SJSA1 (cell line): ENCODE results near the gene TMEM271. TPM values are rescaled to one million over a fixed set of nuclear protein-coding genes. Genes with fewer than 3 reads are reported as not detected.

Experiments used
- DNase-seq, 2 experiments: peaks; one replicate each; pipeline ENCODE4 v3.0.0-alpha.2; 2015 to 2020; ENCODE audit warnings: low spot score in 2 of 2, low read depth in 1 of 2
- H3K27ac ChIP-seq: fragments of 250-450 bp; sonication (Bioruptor Pico); 2 replicates; pipeline ENCODE4 v1.5.1; 2020; ENCODE audit warnings: mild to moderate bottlenecking, moderate library complexity
- H3K27me3 ChIP-seq: fragments of 250-450 bp; sonication (Bioruptor Pico); replicated peaks from 2 replicates; pipeline ENCODE4 v1.5.1; 2020; ENCODE audit warnings: mild to moderate bottlenecking, moderate library complexity
- H3K36me3 ChIP-seq: fragments of 250-450 bp; sonication (Bioruptor Pico); 2 replicates; pipeline ENCODE4 v1.5.1; 2020; ENCODE audit warnings: mild to moderate bottlenecking
- H3K4me1 ChIP-seq: fragments of 250-450 bp; sonication (Bioruptor Pico); replicated peaks from 2 replicates; pipeline ENCODE4 v1.6.1; 2021; ENCODE audit warnings: mild to moderate bottlenecking
- H3K4me3 ChIP-seq: fragments of 250-450 bp; sonication (Bioruptor Pico); 2 replicates; pipeline ENCODE4 v1.5.1; 2020; ENCODE audit warnings: mild to moderate bottlenecking
- H3K9me3 ChIP-seq: fragments of 250-450 bp; sonication (Bioruptor Pico); replicated peaks from 2 replicates; pipeline ENCODE4 v1.5.1; 2020; ENCODE audit warnings: mild to moderate bottlenecking
- total RNA-seq: library from RNA; depleted of rRNA; stranded (reverse); fragments of >200 nt; shearing (Covaris generic); gene quantifications from 2 replicates; pipeline ENCODE4 v1.2.3, GENCODE V29; 2014

The TMEM271 gene
- total RNA-seq, 1 experiment from 2014 or later: not detected

DNA sequence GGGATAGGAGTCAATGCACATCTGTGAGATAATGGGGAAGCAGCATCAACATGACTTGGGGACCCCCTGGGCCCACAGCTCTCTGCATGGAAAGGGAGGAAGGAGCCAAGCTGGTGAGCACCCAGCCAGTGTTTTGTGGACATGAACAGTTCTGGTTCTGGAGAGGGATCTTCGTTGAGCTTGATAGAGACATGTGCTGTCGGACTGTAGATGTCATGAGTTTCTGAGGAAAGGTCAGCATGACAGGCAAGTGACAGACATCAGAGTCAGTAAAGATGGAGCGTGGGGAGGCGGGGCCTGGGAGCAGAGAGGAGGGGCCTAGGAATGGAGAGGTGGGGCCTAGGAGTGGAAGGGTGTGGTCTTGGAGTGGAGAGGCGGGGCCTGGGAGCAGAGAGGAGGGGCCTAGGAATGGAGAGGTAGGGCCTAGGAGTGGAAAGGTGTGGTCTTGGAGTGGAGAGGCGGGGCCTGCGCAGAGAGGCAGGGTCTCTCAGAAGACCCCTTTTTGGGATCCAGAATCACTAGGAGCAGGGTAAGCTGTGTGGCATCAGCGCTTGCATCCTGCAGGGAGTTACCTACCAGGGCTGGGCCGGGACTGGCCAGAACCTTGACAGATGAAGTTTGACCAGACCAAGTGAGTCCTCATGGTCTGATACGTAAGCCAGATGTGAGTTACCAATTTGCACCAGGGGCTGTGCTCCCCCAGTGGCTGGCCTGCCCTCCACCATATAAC lies 43.3 kb downstream of the TMEM271 start:
- Histone ChIP-seq H3K4me1 (no peaks in the 10 kb centered on the region), H3K4me3 (no peak overlapping the region), H3K27me3 (no peaks in the 10 kb centered on the region), H3K9me3 (no peaks in the 10 kb centered on the region), H3K36me3 (0 out of 2 replicates have a peak, but pooled peaks cover 3% of the 10 kb centered on the region), H3K27ac (no peak overlapping the region)
- DNase-seq: no peak

- no peaks in the 10 kb centered on the region for H3K4me1 ChIP-seq
- H3K9me3 ChIP-seq: no peaks in the 10 kb centered on the region
- H3K27ac ChIP-seq: no peak overlapping the region
- H3K27me3 ChIP-seq: no peaks in the 10 kb centered on the region
- DNase-seq: no peak
- H3K36me3 ChIP-seq: 0 out of 2 replicates have a peak, but pooled peaks cover 3% of the 10 kb centered on the region
- no peak overlapping the region for H3K4me3 ChIP-seq
Measured at GRCh38 chr4:531721-532565, 44.2 kb downstream of the TMEM271 start.

DNA sequence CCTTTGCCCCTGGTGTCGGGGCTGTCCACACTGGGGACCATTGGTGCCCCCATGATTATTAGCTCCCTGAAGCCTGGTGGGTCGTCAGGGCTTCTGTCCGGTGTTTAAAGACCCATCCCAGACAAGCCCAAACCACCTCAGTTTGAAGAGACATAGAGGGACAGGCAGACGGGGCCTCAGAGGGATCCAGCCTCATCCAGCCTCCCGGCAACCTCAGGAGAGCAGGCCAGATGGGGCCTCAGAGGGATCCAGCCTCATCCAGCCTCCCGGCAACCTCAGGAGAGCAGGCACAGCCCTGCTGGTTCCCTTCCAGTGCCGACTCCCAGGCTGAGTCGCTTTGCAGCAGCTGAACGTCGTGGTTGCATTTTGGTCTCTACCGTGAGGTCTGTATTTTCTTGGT lies 45.0 kb downstream of the TMEM271 start:
- Histone ChIP-seq H3K9me3 (no peaks in the 10 kb centered on the region), H3K4me1 (no peaks in the 10 kb centered on the region), H3K36me3 (0 out of 2 replicates have a peak, but pooled peaks cover 3% of the 10 kb centered on the region), H3K27me3 (no peaks in the 10 kb centered on the region), H3K4me3 (no peak overlapping the region), H3K27ac (no peak overlapping the region)
- DNase-seq: no peak

GRCh38 chr4:530017-530781 lies 45.9 kb downstream of the TMEM271 start:
- Histone ChIP-seq H3K36me3 (0 out of 2 replicates have a peak, but pooled peaks cover 3% of the 10 kb centered on the region), H3K4me1 (no peaks in the 10 kb centered on the region), H3K9me3 (no peaks in the 10 kb centered on the region), H3K4me3 (no peak overlapping the region), H3K27ac (no peak overlapping the region), H3K27me3 (no peaks in the 10 kb centered on the region)
- no peak for DNase-seq

DNA sequence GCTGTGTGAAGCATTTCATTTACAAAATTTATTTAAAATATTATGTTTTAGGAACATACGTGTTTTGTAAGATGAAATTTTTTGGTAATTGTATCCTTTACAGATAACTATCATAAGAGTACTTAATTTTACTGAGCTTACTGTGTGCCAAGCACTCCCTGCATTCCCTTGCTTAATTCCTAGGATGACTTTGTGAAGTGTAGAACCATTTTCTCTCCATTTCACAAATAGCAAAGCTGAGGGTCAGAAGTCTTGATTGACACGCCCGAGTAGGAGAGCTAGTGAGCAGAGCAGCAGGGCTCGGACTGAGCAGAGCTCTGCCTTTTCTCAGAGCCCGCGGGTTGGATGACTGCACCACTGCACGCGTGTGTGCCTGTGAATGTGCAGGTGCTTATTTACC lies 46.5 kb downstream of the TMEM271 start:
- H3K9me3 ChIP-seq: no peaks in the 10 kb centered on the region
- H3K27ac ChIP-seq: no peak overlapping the region
- H3K27me3 ChIP-seq: no peaks in the 10 kb centered on the region
- H3K4me3 ChIP-seq: no peak overlapping the region
- 0 out of 2 replicates have a peak, but pooled peaks cover 3% of the 10 kb centered on the region for H3K36me3 ChIP-seq
- no peaks in the 10 kb centered on the region for H3K4me1 ChIP-seq
- DNase-seq: no peak

DNA sequence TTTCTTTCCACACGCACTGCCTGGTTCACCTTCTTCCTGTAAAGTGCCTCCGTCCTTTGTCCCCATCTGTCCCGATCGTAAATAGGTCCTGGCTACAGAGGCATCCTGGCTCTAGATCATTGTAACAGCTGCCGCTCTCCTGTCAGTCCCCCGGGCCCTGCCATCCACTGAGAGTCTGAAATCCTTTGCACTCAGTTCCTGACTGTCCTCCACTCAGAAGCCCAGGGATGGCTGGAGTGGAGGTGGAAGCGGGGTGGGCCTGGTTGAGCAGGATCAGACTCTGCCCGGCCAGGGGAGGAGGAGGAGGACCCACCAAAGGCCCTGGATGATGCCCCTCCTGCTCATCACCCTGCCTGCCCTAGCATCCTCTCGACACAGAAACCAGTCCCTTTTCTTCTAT lies 47.3 kb downstream of the TMEM271 start:
- H3K27ac ChIP-seq: no peak overlapping the region
- no peak for DNase-seq
- no peaks in the 10 kb centered on the region for H3K27me3 ChIP-seq
- H3K4me3 ChIP-seq: no peak overlapping the region
- H3K9me3 ChIP-seq: no peaks in the 10 kb centered on the region
- 0 out of 2 replicates have a peak, but pooled peaks cover 3% of the 10 kb centered on the region for H3K36me3 ChIP-seq
- no peaks in the 10 kb centered on the region for H3K4me1 ChIP-seq

DNA sequence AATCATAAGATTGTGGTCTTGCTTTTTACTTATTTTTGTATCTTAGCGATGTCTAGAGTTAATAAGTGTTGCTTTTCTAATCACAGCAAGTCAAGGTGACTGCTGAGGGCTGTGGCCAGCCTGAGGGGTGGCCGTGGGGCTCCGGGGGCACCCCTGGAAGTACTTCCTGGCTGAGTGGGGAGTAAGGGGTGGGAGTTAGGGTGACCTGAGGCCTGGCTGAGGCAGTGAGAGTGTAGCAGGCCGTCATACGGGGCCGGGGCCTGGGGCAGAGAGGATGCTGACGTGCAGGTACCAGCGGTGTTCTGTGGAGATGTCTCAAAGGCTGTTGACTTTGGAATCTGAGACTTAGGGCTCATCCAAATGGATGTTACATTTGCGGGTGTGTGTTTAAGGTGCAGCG lies 47.8 kb downstream of the TMEM271 start:
- Histone ChIP-seq H3K4me1 (no peaks in the 10 kb centered on the region), H3K27ac (no peak overlapping the region), H3K9me3 (no peaks in the 10 kb centered on the region), H3K27me3 (no peaks in the 10 kb centered on the region), H3K4me3 (no peak overlapping the region), H3K36me3 (peaks cover 3% of the 10 kb centered on the region; the same call in 1 of the 2 replicates)
- DNase-seq: no peak

- Histone ChIP-seq H3K27me3 (no peaks in the 10 kb centered on the region), H3K27ac (no peak overlapping the region), H3K4me1 (no peaks in the 10 kb centered on the region), H3K36me3 (no peaks in the 10 kb centered on the region; the same call in 1 of the 2 replicates), H3K4me3 (no peak overlapping the region), H3K9me3 (no peaks in the 10 kb centered on the region)
- DNase-seq: no peak
Measured at GRCh38 chr4:526971-527460, 49.1 kb downstream of the TMEM271 start.

GRCh38 chr4:526189-526909 lies 49.7 kb downstream of the TMEM271 start:
- H3K36me3 ChIP-seq: no peaks in the 10 kb centered on the region; the same call in 1 of the 2 replicates
- H3K9me3 ChIP-seq: no peaks in the 10 kb centered on the region
- no peak for DNase-seq
- H3K27me3 ChIP-seq: no peaks in the 10 kb centered on the region
- H3K4me1 ChIP-seq: no peaks in the 10 kb centered on the region
- H3K27ac ChIP-seq: no peak overlapping the region
- no peak overlapping the region for H3K4me3 ChIP-seq

- Histone ChIP-seq H3K4me1 (no peaks in the 10 kb centered on the region), H3K36me3 (no peaks in the 10 kb centered on the region; the same call in 1 of the 2 replicates), H3K27me3 (no peaks in the 10 kb centered on the region), H3K9me3 (no peaks in the 10 kb centered on the region), H3K27ac (no peak overlapping the region), H3K4me3 (no peak overlapping the region)
- DNase-seq: no peak
Measured at GRCh38 chr4:525660-526059, 50.4 kb downstream of the TMEM271 start.

DNA sequence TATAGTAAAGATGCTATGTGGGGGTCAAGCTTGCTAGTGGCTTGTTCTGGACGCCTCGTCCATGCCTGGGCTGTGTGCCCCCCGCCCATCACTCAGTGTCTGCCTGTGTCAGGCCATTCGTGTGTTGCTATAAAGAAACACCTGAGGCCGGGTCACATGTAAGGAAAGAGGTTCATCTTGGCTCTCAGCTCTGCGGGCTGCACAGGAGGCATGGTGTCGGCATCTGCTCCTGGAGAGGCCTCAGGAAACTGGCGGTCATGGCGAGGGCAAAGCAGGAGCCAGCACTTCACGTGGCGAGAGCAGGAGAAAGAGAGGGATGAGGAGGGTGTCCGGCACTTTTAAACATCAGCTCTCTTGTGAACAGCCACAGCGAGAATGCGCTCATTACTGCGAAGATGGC lies 51.9 kb downstream of the TMEM271 start:
- Histone ChIP-seq H3K4me3 (no peak overlapping the region), H3K4me1 (no peaks in the 10 kb centered on the region), H3K27me3 (no peaks in the 10 kb centered on the region), H3K36me3 (no peaks in the 10 kb centered on the region; the same call in 1 of the 2 replicates), H3K9me3 (no peaks in the 10 kb centered on the region), H3K27ac (no peak overlapping the region)
- no peak for DNase-seq
